ENCODE data around the gene PBXIP1.

Gene PBXIP1

GRCh38 chr1:154895798-154896197, 60.1 kb downstream of the PBXIP1 start:
- no peak for DNase-seq (ENCODE audit: low read depth)

All from GM04504 (cell line).